ENCODE data around the gene C3orf18. TPM values are rescaled to one million over a fixed set of nuclear protein-coding genes. Genes with fewer than 3 reads are reported as not detected.
A peak's percentile ranks its signal among the peaks of the same experiment; 100 is the strongest.

The C3orf18 gene
- polyA plus RNA-seq, 6 donors from 2014 or later, result 3.6 to 11.3 (median 6.4) TPM

GRCh38 chr3:50581459-50581842 lies 13.9 kb upstream of the C3orf18 start:
- no peak overlapping the region for H3K27ac Mint-ChIP-seq
- DNase-seq, result no peak
- peaks cover 0 to 4% of the 10 kb centered on the region in 2 donors for H3K36me3 Mint-ChIP-seq
- no peak overlapping the region for H3K4me3 Mint-ChIP-seq
- H3K9me3 Mint-ChIP-seq, result no peaks in the 10 kb centered on the region
- H3K27me3 Mint-ChIP-seq, result no peaks in the 10 kb centered on the region
- ATAC-seq (ENCODE audit: low read depth in 2 of 2), result no peak
- no peaks in the 10 kb centered on the region for H3K4me1 Mint-ChIP-seq

- Mint-ChIP-seq H3K4me1 (no peaks in the 10 kb centered on the region), H3K27me3 (no peaks in the 10 kb centered on the region), H3K4me3 (no peak overlapping the region), H3K9me3 (no peaks in the 10 kb centered on the region), H3K36me3 (peaks cover 0 to 4% of the 10 kb centered on the region in 2 donors), H3K27ac (peak overlapping the region in 1 of 6 donors; percentile 14)
- no peak for DNase-seq
- no peak for ATAC-seq (ENCODE audit: low read depth in 2 of 2)
Observed at GRCh38 chr3:50580683-50581458, 13.3 kb upstream of the C3orf18 start.

- Mint-ChIP-seq H3K27ac (no peak overlapping the region), H3K4me1 (peaks cover 0 to 5% (median 1%) of the 10 kb centered on the region in 3 donors)
- no peak for ATAC-seq (ENCODE audit: low read depth in 2 of 2)
Observed at GRCh38 chr3:50577348-50577747, 9.8 kb upstream of the C3orf18 start.

GRCh38 chr3:50575372-50575771 lies 7.8 kb upstream of the C3orf18 start:
- no peaks in the 10 kb centered on the region for H3K27me3 Mint-ChIP-seq
- no peak for DNase-seq
- H3K36me3 Mint-ChIP-seq, result peaks cover 0 to 4% of the 10 kb centered on the region in 2 donors

More at GRCh38 chr3:50577348-50577747, 9.8 kb upstream of the C3orf18 start:
- Mint-ChIP-seq H3K36me3 (peaks cover 0 to 4% of the 10 kb centered on the region in 2 donors), H3K4me3 (no peak overlapping the region), H3K27me3 (no peaks in the 10 kb centered on the region), H3K9me3 (no peaks in the 10 kb centered on the region)
- no peak for DNase-seq

GRCh38 chr3:50574444-50574831 lies 6.9 kb upstream of the C3orf18 start:
- peaks cover 8 to 22% (median 20%) of the 10 kb centered on the region in 3 donors for H3K4me1 Mint-ChIP-seq

More at GRCh38 chr3:50575372-50575771, 7.8 kb upstream of the C3orf18 start:
- Mint-ChIP-seq H3K27ac (no peak overlapping the region), H3K4me3 (no peak overlapping the region), H3K4me1 (peaks cover 3 to 18% (median 11%) of the 10 kb centered on the region in 3 donors), H3K9me3 (no peaks in the 10 kb centered on the region)
- ATAC-seq (ENCODE audit: low read depth in 2 of 2), result no peak

GRCh38 chr3:50573566-50574443 lies 6.3 kb upstream of the C3orf18 start:
- H3K27ac Mint-ChIP-seq, result no peak overlapping the region
- H3K27me3 Mint-ChIP-seq, result no peaks in the 10 kb centered on the region
- peak overlapping the region in 2 of 8 donors; percentile 38 to 44 for H3K4me3 Mint-ChIP-seq
- DNase-seq (no peak), ATAC-seq (ENCODE audit: low read depth in 2 of 2) (no peak)
- no peaks in the 10 kb centered on the region for H3K36me3 Mint-ChIP-seq
- no peaks in the 10 kb centered on the region for H3K9me3 Mint-ChIP-seq
- peaks cover 8 to 26% (median 22%) of the 10 kb centered on the region in 3 donors for H3K4me1 Mint-ChIP-seq

More at GRCh38 chr3:50574444-50574831, 6.9 kb upstream of the C3orf18 start:
- H3K27ac Mint-ChIP-seq, result no peak overlapping the region
- peak overlapping the region in 1 of 8 donors; percentile 44 for H3K4me3 Mint-ChIP-seq
- H3K27me3 Mint-ChIP-seq, result no peaks in the 10 kb centered on the region
- peaks cover 0 to 4% of the 10 kb centered on the region in 2 donors for H3K36me3 Mint-ChIP-seq
- ATAC-seq (ENCODE audit: low read depth in 2 of 2) (no peak), DNase-seq (no peak)
- H3K9me3 Mint-ChIP-seq, result no peaks in the 10 kb centered on the region

GRCh38 chr3:50572801-50573371 lies 5.3 kb upstream of the C3orf18 start:
- Mint-ChIP-seq H3K4me3 (peak overlapping the region in 1 of 8 donors; percentile 88), H3K4me1 (peaks cover 10 to 32% (median 23%) of the 10 kb centered on the region in 3 donors), H3K9me3 (no peaks in the 10 kb centered on the region), H3K27me3 (no peaks in the 10 kb centered on the region), H3K36me3 (no peaks in the 10 kb centered on the region), H3K27ac (no peak overlapping the region)
- ATAC-seq (ENCODE audit: low read depth in 2 of 2) (no peak), DNase-seq (no peak)

- Mint-ChIP-seq H3K4me3 (peak overlapping the region in 5 of 8 donors; percentile 42 to 88 (median 49)), H3K4me1 (peaks cover 13 to 36% (median 28%) of the 10 kb centered on the region in 3 donors), H3K36me3 (no peaks in the 10 kb centered on the region), H3K9me3 (no peaks in the 10 kb centered on the region), H3K27me3 (no peaks in the 10 kb centered on the region), H3K27ac (peak overlapping the region in 1 of 6 donors; percentile 78)
- ATAC-seq (ENCODE audit: low read depth in 2 of 2), result no peak
- peak; percentile 68 for DNase-seq
Observed at GRCh38 chr3:50572158-50572557, 4.6 kb upstream of the C3orf18 start.

GRCh38 chr3:50571486-50571885 lies 3.9 kb upstream of the C3orf18 start:
- Mint-ChIP-seq H3K36me3 (no peaks in the 10 kb centered on the region), H3K4me3 (peak overlapping the region in 2 of 8 donors; percentile 15 to 32)
- no peak for ATAC-seq (ENCODE audit: low read depth in 2 of 2)

GRCh38 chr3:50570508-50571279 lies 3.1 kb upstream of the C3orf18 start:
- H3K4me3 Mint-ChIP-seq, result peak overlapping the region; percentile 90 to 99 (median 96)
- no peaks in the 10 kb centered on the region for H3K27me3 Mint-ChIP-seq
- no peaks in the 10 kb centered on the region for H3K9me3 Mint-ChIP-seq
- ATAC-seq (ENCODE audit: low read depth in 2 of 2) (no peak), DNase-seq (no peak)
- H3K27ac Mint-ChIP-seq, result peak overlapping the region; percentile 60 to 99 (median 81)
- peaks cover 22 to 45% (median 35%) of the 10 kb centered on the region in 3 donors for H3K4me1 Mint-ChIP-seq
- no peaks in the 10 kb centered on the region for H3K36me3 Mint-ChIP-seq

More at GRCh38 chr3:50571486-50571885, 3.9 kb upstream of the C3orf18 start:
- Mint-ChIP-seq H3K4me1 (peaks cover 17 to 42% (median 33%) of the 10 kb centered on the region in 3 donors), H3K27ac (no peak overlapping the region), H3K9me3 (no peaks in the 10 kb centered on the region), H3K27me3 (no peaks in the 10 kb centered on the region)
- DNase-seq, result no peak

GRCh38 chr3:50568947-50569749 lies 1.6 kb upstream of the C3orf18 start, which contains the start of gene HEMK1:
HEMK1 (plus strand) TSS chr3:50569522; CDS start chr3:50571105, 1,583 bp downstream.
- peaks cover 22 to 45% (median 35%) of the 10 kb centered on the region in 3 donors for H3K4me1 Mint-ChIP-seq
- DNase-seq (peak; percentile 95), ATAC-seq (ENCODE audit: low read depth in 2 of 2) (peak; percentile 72 to 73)
- no peaks in the 10 kb centered on the region for H3K9me3 Mint-ChIP-seq
- peak within 1 kb of the TSS; percentile 33 to 99 (median 97) for H3K27ac Mint-ChIP-seq
- H3K36me3 Mint-ChIP-seq, result no peaks in the 10 kb centered on the region
- H3K4me3 Mint-ChIP-seq, result peak within 1 kb of the TSS; percentile 90 to 99 (median 96)
- H3K27me3 Mint-ChIP-seq, result no peaks in the 10 kb centered on the region

GRCh38 chr3:50567011-50567385 lies 549 bp downstream of the C3orf18 start:
- peaks cover 22 to 40% (median 30%) of the 10 kb centered on the region in 3 donors for H3K4me1 Mint-ChIP-seq
- no peaks in the 10 kb centered on the region for H3K9me3 Mint-ChIP-seq
- DNase-seq (no peak), ATAC-seq (ENCODE audit: low read depth in 2 of 2) (no peak)
- no peaks in the 10 kb centered on the region for H3K27me3 Mint-ChIP-seq
- H3K4me3 Mint-ChIP-seq, result peak overlapping the region; percentile 71 to 97 (median 82)
- no peaks in the 10 kb centered on the region for H3K36me3 Mint-ChIP-seq
- peak overlapping the region in 4 of 6 donors; percentile 42 to 91 (median 74) for H3K27ac Mint-ChIP-seq

Data from naive B cell (primary cell).